GM21619 (cell line): ENCODE measurements around the gene SYN1.
"Not testable (repeated sequence)": the region's sequence is repeated elsewhere in the genome, so short reads cannot be mapped to it uniquely, and the experiment has no call there.

Experiments
- ATAC-seq: cut with Tn5 transposase; IDR thresholded peaks from one replicate; pipeline ENCODE4 v1.9.1; 2021; ENCODE audit not compliant: unreplicated experiment

SYN1 gene

GRCh38 chrX:47603125-47603524, 16.5 kb downstream of the SYN1 start:
- ATAC-seq, result not testable (repeated sequence)

GRCh38 chrX:47597222-47597621, 22.4 kb downstream of the SYN1 start:
- no peak for ATAC-seq

GRCh38 chrX:47596256-47596655, 23.4 kb downstream of the SYN1 start:
- ATAC-seq, result no peak

DNA sequence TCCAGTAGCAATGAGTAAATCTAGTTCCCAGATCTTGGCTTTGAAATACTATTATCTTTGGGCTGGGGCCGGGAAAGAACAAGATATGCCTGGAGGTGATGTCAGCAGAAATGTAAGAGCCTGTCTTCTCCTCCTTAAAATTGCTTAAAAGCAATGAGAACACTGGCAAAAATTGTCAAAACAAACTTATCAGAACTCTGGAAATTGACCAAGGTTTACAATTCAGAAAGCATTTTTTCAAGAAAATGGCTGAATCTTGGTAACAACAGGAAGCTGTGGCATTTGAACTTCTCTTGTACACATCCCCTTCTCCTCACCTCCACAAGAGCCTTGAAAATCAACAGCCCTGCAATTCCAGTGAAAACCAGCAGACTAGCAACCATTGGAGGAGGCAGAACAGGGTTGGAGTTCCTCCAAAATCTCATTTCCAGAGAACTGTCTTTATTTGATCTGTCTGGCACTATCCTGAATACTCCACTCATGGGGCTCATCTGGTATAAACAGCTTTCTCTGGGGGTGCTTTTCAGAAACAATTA, 23.9 kb downstream of the SYN1 start:
- no peak for ATAC-seq

GRCh38 chrX:47593522-47593921, 26.1 kb downstream of the SYN1 start:
- ATAC-seq, result no peak

GRCh38 chrX:47590984-47591383, 28.7 kb downstream of the SYN1 start:
- ATAC-seq, result no peak

GRCh38 chrX:47587906-47588735, 31.5 kb downstream of the SYN1 start:
- ATAC-seq, result no peak

- no peak for ATAC-seq
Observed at GRCh38 chrX:47587091-47587891, 32.4 kb downstream of the SYN1 start.

GRCh38 chrX:47586043-47586787, 33.4 kb downstream of the SYN1 start:
- no peak for ATAC-seq

DNA sequence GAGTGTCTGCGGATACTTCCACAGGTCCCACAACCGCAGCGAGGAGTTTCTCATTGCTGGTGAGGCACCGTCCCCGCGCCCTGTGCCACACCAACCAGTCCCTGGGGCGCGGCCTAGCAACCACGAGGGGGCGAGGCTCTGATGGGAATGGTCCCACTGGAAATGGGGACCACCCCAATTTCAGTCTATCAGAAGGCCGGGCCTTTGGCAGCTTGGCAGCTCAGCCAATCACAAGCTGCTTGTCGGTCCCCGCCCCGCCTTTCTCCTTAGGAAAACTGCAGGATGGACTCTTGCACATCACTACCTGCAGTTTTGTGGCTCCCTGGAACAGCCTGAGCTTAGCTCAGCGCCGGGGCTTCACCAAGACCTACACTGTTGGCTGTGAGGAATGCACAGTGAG, 34.4 kb downstream of the SYN1 start:
- ATAC-seq, result no peak

DNA sequence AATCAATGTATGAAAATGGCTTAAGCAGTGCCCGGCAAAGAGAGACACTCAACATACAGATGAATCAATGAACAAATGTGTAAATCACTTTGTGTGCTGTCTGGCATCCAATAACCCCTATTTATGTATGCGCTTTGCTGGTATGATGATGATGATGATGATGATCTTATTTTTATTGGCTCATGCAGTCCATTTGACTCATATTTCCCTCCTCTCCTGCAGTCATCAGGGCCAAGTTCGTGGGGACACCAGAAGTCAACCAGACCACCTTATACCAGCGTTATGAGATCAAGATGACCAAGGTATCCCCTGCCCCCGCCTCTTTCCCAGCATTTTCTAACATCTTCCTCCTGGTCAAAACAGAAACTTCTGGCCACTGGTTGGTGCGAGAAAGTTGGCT, 34.9 kb downstream of the SYN1 start:
- ATAC-seq, result no peak

DNA sequence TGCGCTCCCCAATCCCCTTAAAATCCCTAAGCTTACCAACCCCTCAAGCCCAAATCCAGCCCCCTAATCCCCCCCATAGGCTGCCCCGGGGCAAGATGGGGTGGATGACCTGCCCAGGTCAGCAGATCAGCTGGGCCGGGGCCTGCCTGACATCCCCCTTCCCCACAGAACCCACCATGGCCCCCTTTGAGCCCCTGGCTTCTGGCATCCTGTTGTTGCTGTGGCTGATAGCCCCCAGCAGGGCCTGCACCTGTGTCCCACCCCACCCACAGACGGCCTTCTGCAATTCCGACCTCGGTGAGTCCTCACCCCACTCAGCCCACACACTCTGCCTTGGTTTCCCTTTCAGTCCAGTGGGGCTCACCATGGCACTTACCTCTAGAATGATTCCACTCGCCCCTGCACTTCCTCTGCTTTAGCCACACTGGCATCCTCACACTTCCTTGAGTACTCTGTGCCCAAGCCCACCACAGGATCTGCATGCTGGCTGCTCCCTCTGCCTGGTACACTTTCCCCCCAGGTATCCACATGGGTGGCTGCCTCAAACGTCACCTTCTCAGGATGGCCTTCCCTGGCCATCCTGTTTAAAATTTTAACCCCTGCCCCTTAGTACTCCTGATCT, 36.3 kb downstream of the SYN1 start:
- ATAC-seq, result no peak

- peak; percentile 93 for ATAC-seq
Observed at GRCh38 chrX:47581731-47582647, 37.7 kb downstream of the SYN1 start, which contains the start of gene TIMP1. Gene TIMP1, plus strand, starts transcription at chrX:47582436. Its CDS starts 980 bp downstream, at chrX:47583416.

DNA sequence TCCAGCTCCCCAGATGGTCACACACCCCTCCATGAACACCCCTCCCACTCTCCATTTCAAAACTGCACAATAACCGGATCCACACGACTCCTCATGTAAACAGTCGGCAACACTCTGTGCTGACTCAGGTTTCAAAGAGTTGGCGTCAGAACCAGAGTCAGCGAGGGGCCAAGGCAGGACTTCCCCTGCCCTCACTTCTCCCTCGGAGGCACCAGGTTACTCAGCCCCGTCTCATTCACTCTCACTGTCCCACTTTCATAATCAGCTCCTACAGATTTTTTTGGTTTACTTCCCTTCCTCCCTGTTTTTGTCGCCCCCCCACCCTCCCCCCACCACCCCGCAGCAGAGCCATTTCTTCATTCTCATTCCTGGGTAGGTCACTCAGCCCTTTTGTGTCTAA, 40.1 kb downstream of the SYN1 start:
- ATAC-seq, result no peak

DNA sequence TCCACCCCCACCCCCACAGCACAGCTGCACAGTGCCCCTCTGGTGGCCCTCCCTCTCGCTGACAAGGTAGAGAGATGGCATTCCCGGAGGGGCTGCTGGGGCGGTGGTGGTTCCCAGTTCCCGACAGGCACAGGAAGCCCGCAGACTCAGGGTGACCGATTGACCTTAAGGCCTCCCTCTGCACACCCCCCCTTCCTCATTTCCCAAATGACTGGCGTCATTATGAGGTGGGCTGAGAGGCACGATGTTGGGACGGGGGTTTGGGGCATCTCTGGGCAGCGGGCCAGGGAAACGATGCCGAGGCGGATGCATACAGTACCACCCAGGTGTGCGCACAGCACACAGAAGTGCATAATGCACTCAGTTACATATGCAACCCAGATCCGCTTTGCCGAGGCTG, 41.0 kb downstream of the SYN1 start:
- ATAC-seq, result no peak

- ATAC-seq, result no peak
Observed at GRCh38 chrX:47577901-47578300, 41.8 kb downstream of the SYN1 start.

DNA sequence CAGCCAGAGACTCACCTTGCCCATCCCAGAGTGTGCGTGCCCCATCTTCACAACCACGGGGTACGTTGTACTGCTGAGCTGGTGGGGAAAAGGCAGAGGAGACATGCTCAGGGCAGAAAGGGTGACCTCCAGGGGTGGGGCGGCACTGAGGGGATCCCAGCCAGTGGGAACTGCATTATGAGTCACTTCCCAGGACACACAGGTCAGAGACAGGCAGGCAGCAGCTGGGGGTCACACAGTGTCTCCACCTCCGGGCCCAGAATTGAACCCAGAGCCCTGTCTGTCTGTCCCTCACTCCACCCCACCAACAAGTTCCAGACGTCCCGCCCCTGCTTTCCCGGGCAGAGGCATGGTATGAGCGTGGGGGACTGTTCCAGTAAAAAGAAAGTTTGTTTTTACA, 42.2 kb downstream of the SYN1 start:
- ATAC-seq, result no peak

GRCh38 chrX:47576021-47576898, 43.4 kb downstream of the SYN1 start:
- ATAC-seq, result no peak
